HL-60/S4 treated with retinoic acid at 250 ng/mL for 4 days and 3 days (cell line): ENCODE measurements around the gene BHLHA15.

Source experiments
- in situ Hi-C: fragments of 300-500 bp; cut with MboI; formaldehyde crosslinking; loops from 2 replicates; pipeline ENCODE4 v1.7.0; 2022; ENCODE audit warnings: low sequenced_read_pairs

Gene BHLHA15

GRCh38 chr7:98240961-98241673 is 29.9 kb downstream of the BHLHA15 start:
- in situ Hi-C loops = no loop called here

GRCh38 chr7:98241674-98242241 is 30.5 kb downstream of the BHLHA15 start:
- in situ Hi-C loops = no loop called here

- in situ Hi-C loops = no loop called here
These were observed 31.1 kb downstream of the BHLHA15 start for GRCh38 chr7:98242342-98242741.

- in situ Hi-C loops = no loop called here
These were observed 31.7 kb downstream of the BHLHA15 start for GRCh38 chr7:98242934-98243333.

GRCh38 chr7:98244871-98245270 is 33.6 kb downstream of the BHLHA15 start:
- in situ Hi-C loops = no loop called here

- in situ Hi-C loops = no loop called here
These were observed 36.9 kb downstream of the BHLHA15 start for GRCh38 chr7:98248156-98248555.

- in situ Hi-C loops = no loop called here
These were observed 37.9 kb downstream of the BHLHA15 start for GRCh38 chr7:98249106-98249505.

- in situ Hi-C loops = no loop called here
These were observed 39.5 kb downstream of the BHLHA15 start for GRCh38 chr7:98250789-98251188.

- in situ Hi-C loops = no loop called here
These were observed 40.0 kb downstream of the BHLHA15 start for GRCh38 chr7:98251231-98251600.

- in situ Hi-C loops = no loop called here
These were observed 40.6 kb downstream of the BHLHA15 start, which contains the start of gene TECPR1 for GRCh38 chr7:98251601-98252424. TECPR1 (minus strand) TSS chr7:98252232; CDS start chr7:98246146, 6,086 bp downstream.

GRCh38 chr7:98252425-98253054 is 41.3 kb downstream of the BHLHA15 start:
- in situ Hi-C loops = no loop called here

- in situ Hi-C loops = no loop called here
These were observed 43.3 kb downstream of the BHLHA15 start for GRCh38 chr7:98254516-98254915.

GRCh38 chr7:98254951-98255610 is 43.8 kb downstream of the BHLHA15 start:
- in situ Hi-C loops = no loop called here

- in situ Hi-C loops = no loop called here
These were observed 45.2 kb downstream of the BHLHA15 start for GRCh38 chr7:98256431-98256830.

- in situ Hi-C loops = no loop called here
These were observed 46.5 kb downstream of the BHLHA15 start for GRCh38 chr7:98257701-98258100.
